Endothelial cell of umbilical vein (primary cell): ENCODE measurements around the gene PPM1J.

Experiments
- EZH2 ChIP-seq: IDR thresholded peaks from 2 replicates; pipeline ENCODE4 v1.6.1; 2012; ENCODE audit warnings: borderline replicate concordance, low read depth, mild to moderate bottlenecking, moderate library complexity, low read length, inconsistent platforms; ENCODE audit not compliant: severe bottlenecking
- FOS ChIP-seq: IDR thresholded peaks from 2 replicates; pipeline ENCODE4 v1.6.1; 2011; ENCODE audit warnings: mild to moderate bottlenecking, low read length, moderate library complexity, borderline replicate concordance; ENCODE audit not compliant: insufficient read depth
- GATA2 ChIP-seq: IDR thresholded peaks from 2 replicates; pipeline ENCODE4 v1.7.0; 2011; ENCODE audit warnings: low read depth, mild to moderate bottlenecking, moderate library complexity, mixed read lengths, low read length; ENCODE audit not compliant: insufficient read length, insufficient read depth
- JUN ChIP-seq: IDR thresholded peaks from 2 replicates; pipeline ENCODE4 v1.6.1; 2011; ENCODE audit warnings: borderline replicate concordance, low read depth; ENCODE audit not compliant: insufficient read length, insufficient read depth
- MYC ChIP-seq: IDR thresholded peaks from one replicate; pipeline ENCODE4 v1.6.1; 2011; ENCODE audit warnings: mild to moderate bottlenecking, low read depth, low read length
- POLR2A ChIP-seq: IDR thresholded peaks from 2 replicates; pipeline ENCODE4 v1.6.1; 2012; ENCODE audit warnings: low read depth, mild to moderate bottlenecking, control low read depth, low read length
- POLR2AphosphoS5 ChIP-seq: IDR thresholded peaks from 2 replicates; pipeline ENCODE4 v1.6.1; 2012; ENCODE audit warnings: low read depth, mild to moderate bottlenecking, control low read depth, low read length, moderate library complexity; ENCODE audit not compliant: insufficient read depth
- TF ChIP-seq, protein P1 (sequence below), 2 donors: IDR thresholded peaks; 1 replicate in 1 of 2; 2 replicates in 1 of 2; pipeline ENCODE4 v1.5.1; 2011; ENCODE audit warnings: low read length in 2 of 2, mild to moderate bottlenecking in 2 of 2, moderate library complexity in 2 of 2, control low read depth in 1 of 2, inconsistent platforms in 1 of 2, low read depth in 1 of 2; ENCODE audit not compliant: insufficient read depth in 1 of 2; ENCODE audit errors: extremely low read depth in 1 of 2
- TF ChIP-seq, protein P2 (sequence below): IDR thresholded peaks from 2 replicates; pipeline ENCODE4 v1.6.1; 2011; ENCODE audit not compliant: insufficient read depth, insufficient read length

DNA sequence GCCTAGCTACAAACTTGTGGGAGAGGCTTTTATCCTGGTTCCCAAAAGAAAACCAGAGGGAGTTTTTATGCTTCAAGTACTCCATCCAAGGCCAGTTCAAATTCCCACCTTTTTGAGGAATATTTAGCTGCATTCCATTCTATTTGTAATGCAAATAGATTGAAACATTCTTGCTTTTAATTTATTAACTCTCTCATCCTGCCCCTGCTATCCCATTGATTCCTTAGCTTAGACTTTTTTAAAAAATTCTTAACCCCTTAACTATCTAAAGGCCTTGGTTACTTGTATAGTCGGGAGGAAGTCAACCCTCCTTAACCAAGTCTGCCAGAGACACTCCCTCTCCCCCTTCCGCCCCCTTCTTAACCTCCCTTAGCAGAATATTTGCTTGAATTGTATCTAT is 43.1 kb downstream of the PPM1J start:
- TF ChIP-seq, protein P1, sequence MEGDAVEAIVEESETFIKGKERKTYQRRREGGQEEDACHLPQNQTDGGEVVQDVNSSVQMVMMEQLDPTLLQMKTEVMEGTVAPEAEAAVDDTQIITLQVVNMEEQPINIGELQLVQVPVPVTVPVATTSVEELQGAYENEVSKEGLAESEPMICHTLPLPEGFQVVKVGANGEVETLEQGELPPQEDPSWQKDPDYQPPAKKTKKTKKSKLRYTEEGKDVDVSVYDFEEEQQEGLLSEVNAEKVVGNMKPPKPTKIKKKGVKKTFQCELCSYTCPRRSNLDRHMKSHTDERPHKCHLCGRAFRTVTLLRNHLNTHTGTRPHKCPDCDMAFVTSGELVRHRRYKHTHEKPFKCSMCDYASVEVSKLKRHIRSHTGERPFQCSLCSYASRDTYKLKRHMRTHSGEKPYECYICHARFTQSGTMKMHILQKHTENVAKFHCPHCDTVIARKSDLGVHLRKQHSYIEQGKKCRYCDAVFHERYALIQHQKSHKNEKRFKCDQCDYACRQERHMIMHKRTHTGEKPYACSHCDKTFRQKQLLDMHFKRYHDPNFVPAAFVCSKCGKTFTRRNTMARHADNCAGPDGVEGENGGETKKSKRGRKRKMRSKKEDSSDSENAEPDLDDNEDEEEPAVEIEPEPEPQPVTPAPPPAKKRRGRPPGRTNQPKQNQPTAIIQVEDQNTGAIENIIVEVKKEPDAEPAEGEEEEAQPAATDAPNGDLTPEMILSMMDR (IDR thresholded peaks at IDR 0.05; ENCODE audit: extremely low read depth in 1 of 2, insufficient read depth in 1 of 2, low read depth in 1 of 2, low read length in 2 of 2) = no peak
- TF ChIP-seq POLR2AphosphoS5 (no peak), POLR2A (no peak), EZH2 (no peak), GATA2 (no peak), JUN (no peak), MYC (no peak), FOS (no peak)
- TF ChIP-seq, protein P2, sequence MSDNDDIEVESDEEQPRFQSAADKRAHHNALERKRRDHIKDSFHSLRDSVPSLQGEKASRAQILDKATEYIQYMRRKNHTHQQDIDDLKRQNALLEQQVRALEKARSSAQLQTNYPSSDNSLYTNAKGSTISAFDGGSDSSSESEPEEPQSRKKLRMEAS = no peak
